H1 (cell line): Measurements from ENCODE around the gene GALNT9.

Source experiments
- CBX5 ChIP-seq: fragments of 300-800, 300-1000 bp; sonication (generic); IDR thresholded peaks from 2 replicates; pipeline ENCODE4 v1.7.1; 2016; ENCODE audit warnings: antibody characterized with exemption, low read length, low read depth
- CBX8 ChIP-seq: fragments of 300-800, 300-1000 bp; sonication (generic); IDR thresholded peaks from 2 replicates; pipeline ENCODE4 v1.7.1; 2016; ENCODE audit warnings: low read depth, low read length, borderline replicate concordance
- CTCF ChIP-seq, 3 experiments: IDR thresholded peaks; 1 replicate in 2 of 3; 2 replicates in 1 of 3; pipeline versions ENCODE4 v1.5.1 to v1.6.1; 2011; ENCODE audit warnings: low read length in 3 of 3, mild to moderate bottlenecking in 3 of 3, inconsistent platforms in 2 of 3, low read depth in 1 of 3, moderate library complexity in 1 of 3; ENCODE audit not compliant: insufficient read depth in 1 of 3; ENCODE audit errors: control extremely low read depth in 1 of 3
- KDM1A ChIP-seq: fragments of 200-600, 300-600 bp; sonication (generic); IDR thresholded peaks from 2 replicates; pipeline ENCODE4 v1.7.1; 2016; ENCODE audit warnings: mild to moderate bottlenecking, low read length, borderline replicate concordance
- MAX ChIP-seq: IDR thresholded peaks from 2 replicates; pipeline ENCODE4 v1.6.1; 2012; ENCODE audit warnings: inconsistent platforms
- POLR2A ChIP-seq, 2 experiments: IDR thresholded peaks; 1 replicate in 1 of 2; 2 replicates in 1 of 2; pipeline ENCODE4 v1.6.1; 2011; ENCODE audit warnings: low read depth in 2 of 2, low read length in 2 of 2, mild to moderate bottlenecking in 2 of 2; ENCODE audit errors: control extremely low read depth in 1 of 2
- POLR2AphosphoS5 ChIP-seq: IDR thresholded peaks from 2 replicates; pipeline ENCODE4 v1.6.1; 2011; ENCODE audit warnings: low read depth, low read length
- RFX5 ChIP-seq: IDR thresholded peaks from 2 replicates; pipeline ENCODE4 v1.6.1; 2011; ENCODE audit warnings: low read depth, low read length, improper control_type of control experiment, borderline replicate concordance
- SP1 ChIP-seq: IDR thresholded peaks from 2 replicates; pipeline ENCODE4 v1.6.1; 2011; ENCODE audit warnings: low read depth, low read length
- SP2 ChIP-seq: IDR thresholded peaks from 2 replicates; pipeline ENCODE4 v1.6.1; 2012; ENCODE audit warnings: mild to moderate bottlenecking, low read length, inconsistent platforms
- SUZ12 ChIP-seq: fragments of 200-600 bp; sonication (generic); IDR thresholded peaks from 2 replicates; pipeline ENCODE4 v1.6.1; 2012; ENCODE audit warnings: mild to moderate bottlenecking, inconsistent platforms, low read length, moderate library complexity, mixed read lengths

GRCh38 chr12:132209619-132210222, 119.7 kb downstream of the GALNT9 start:
- TF ChIP-seq MAX: no peak
- TF ChIP-seq CTCF (IDR thresholded peaks at IDR 0.05; ENCODE audit: control extremely low read depth in 1 of 3, insufficient read depth in 1 of 3, low read depth in 1 of 3, low read length in 3 of 3): no peak
- no peak for TF ChIP-seq CBX8
- no peak for TF ChIP-seq POLR2AphosphoS5
- no peak for TF ChIP-seq CBX5
- TF ChIP-seq SP2: no peak
- TF ChIP-seq SP1: no peak
- no peak for TF ChIP-seq POLR2A (IDR thresholded peaks at IDR 0.05; ENCODE audit: control extremely low read depth in 1 of 2, low read depth in 2 of 2, low read length in 2 of 2)
- TF ChIP-seq KDM1A: no peak
- no peak for TF ChIP-seq SUZ12
- no peak for TF ChIP-seq RFX5
